Psoas muscle (tissue), 8 donors: ENCODE data around the gene ZNF574. TPM values are rescaled to one million over a fixed set of nuclear protein-coding genes. Genes with fewer than 3 reads are reported as not detected.
"Not testable (repeated sequence)": the region's sequence is repeated elsewhere in the genome, so short reads cannot be mapped to it uniquely, and the experiment has no call there.

ENCODE experiments used
- ATAC-seq, 4 donors: fragments of 200-7000 bp; cut with Tn5 transposase; one replicate each; pipeline ENCODE4 v1.9.1; 2020; ENCODE audit warnings: moderate library complexity in 3 of 4, mild to moderate bottlenecking in 2 of 4
- DNase-seq, 2 donors: peaks; one replicate each; pipeline ENCODE4 v3.0.0-alpha.2; 2020
- H3K27ac ChIP-seq: fragments of 200-600 bp; one replicate; pipeline ENCODE4 v1.8.0; 2022
- H3K27me3 ChIP-seq, 3 donors: fragments of 200-600 bp in 1 of 3; one replicate each; pipeline versions ENCODE4 v1.6.1 to v1.8.0; 2013 to 2022; ENCODE audit warnings: low read length in 2 of 3, mild to moderate bottlenecking in 2 of 3, moderate library complexity in 1 of 3; ENCODE audit not compliant: insufficient read depth in 3 of 3
- H3K36me3 ChIP-seq, 2 donors: fragments of 200-600 bp in 1 of 2; one replicate each; pipeline versions ENCODE4 v1.6.1 to v1.8.0; 2013 to 2022; ENCODE audit warnings: low read depth in 1 of 2, mild to moderate bottlenecking in 1 of 2, moderate library complexity in 1 of 2; ENCODE audit not compliant: insufficient read depth in 1 of 2
- H3K4me1 ChIP-seq: fragments of 200-600 bp; one replicate; pipeline ENCODE4 v1.8.0; 2022
- H3K4me3 ChIP-seq: fragments of 200-600 bp; one replicate; pipeline ENCODE4 v1.8.0; 2022; ENCODE audit warnings: mild to moderate bottlenecking
- H3K9me3 ChIP-seq: fragments of 200-600 bp; one replicate; pipeline ENCODE4 v1.8.0; 2022
- CTCF ChIP-seq: fragments of 200-600 bp; IDR thresholded peaks from one replicate; pipeline ENCODE4 v1.8.0; 2022; ENCODE audit warnings: antibody characterized with exemption
- WGBS, 3 donors: extraction: QIAGEN DNeasy Blood & Tissue Kit; methylation state at CpG; one replicate each; pipeline versions ENCODE4 v1.1.6 to v1.1.7; 2013; 5-methylcytosine and 5-hydroxymethylcytosine counted together
- intact Hi-C, 2 donors: fragments of 100-400 bp; cut with DNase I; formaldehyde crosslinking; loops; one replicate each; pipeline versions ENCODE4 v1.11.0 to v1.14.2; 2022
- polyA plus RNA-seq, 3 donors: library from polyadenylated mRNA; stranded (reverse); fragments of 200-250 nt; gene quantifications; one replicate each; pipeline ENCODE4 v1.2.3, GENCODE V29; 2013
- total RNA-seq, 4 donors: library from RNA; stranded (reverse); fragmentation: NEBNext Ultra II Directional in 2 of 4; extraction: Animal tissue kit (Norgen Biotek cat#: 25700) in 2 of 4; gene quantifications; one replicate each; pipeline versions ENCODE4 v1.2.1 to v1.2.4, GENCODE V29; 2021 to 2023
- donor health status: healthy with polysubstance abuse.
- donor health status: DM: no; HTN: no; CAD: no; lungs with moderate emphysema.
- donor health status: Bipolar disorder and iron deficiency.
- donor health status: healthy.
- donor health status: DM: yes; HTN: yes; CAD: no.
- donor health status: DM: no; HTN: no; CAD: no.
- donor health status: DM: no; HTN: no; CAD: no.
- donor health status: DM: yes; HTN: yes; CAD: no.

The ZNF574 gene
- total and polyA plus RNA-seq, 7 donors: 6.4 to 11.2 (median 8.7) TPM

- no peak overlapping the region for H3K27ac ChIP-seq
- ATAC-seq: no peak
- intact Hi-C loops: no loop called here
- H3K4me1 ChIP-seq: peaks cover 4% of the 10 kb centered on the region
- WGBS, 3 donors: 77 to 80% (median 79%) methylated on average over 5 of the region's 5 CpGs
- DNase-seq: no peak
- H3K27me3 ChIP-seq: no peaks in the 10 kb centered on the region
- no peak for TF ChIP-seq CTCF
- no peak overlapping the region for H3K4me3 ChIP-seq
- no peaks in the 10 kb centered on the region for H3K36me3 ChIP-seq
- no peaks in the 10 kb centered on the region for H3K9me3 ChIP-seq
Measured at GRCh38 chr19:42033413-42033812, 42.6 kb upstream of the ZNF574 start.

- 37 to 44% (median 43%) methylated on average over 17 of the region's 17 CpGs for WGBS, 3 donors
- H3K9me3 ChIP-seq, H3K4me1 ChIP-seq, H3K36me3 ChIP-seq, H3K4me3 ChIP-seq, H3K27ac ChIP-seq, H3K27me3 ChIP-seq: not testable (repeated sequence)
- intact Hi-C loops: loop anchor here in 1 of 2 donors (5.0 kb wide), 1 partner anchor 38 kb away; no protein-coding TSS in a partner anchor
- peak; percentile 75 for TF ChIP-seq CTCF
- peak in 1 of 2 donors; percentile 48 for DNase-seq
- peak in 2 of 4 donors; percentile 27 to 46 for ATAC-seq
Measured at GRCh38 chr19:42034640-42035391, 41.1 kb upstream of the ZNF574 start.

- 64 to 82% (median 80%) methylated on average over 5 of the region's 5 CpGs for WGBS, 3 donors
- ATAC-seq (no peak), DNase-seq (no peak)
- Histone ChIP-seq H3K4me1 (peaks cover 9% of the 10 kb centered on the region), H3K4me3 (no peak overlapping the region), H3K9me3 (no peaks in the 10 kb centered on the region), H3K36me3 (no peaks in the 10 kb centered on the region), H3K27ac (peak overlapping the region; percentile 79), H3K27me3 (peaks cover 0 to 2% (median 0%) of the 10 kb centered on the region in 3 donors)
- intact Hi-C loops: loop anchor here in 1 of 2 donors (5.0 kb wide), 1 partner anchor 40 kb away; no protein-coding TSS in a partner anchor
- no peak for TF ChIP-seq CTCF
Measured at GRCh38 chr19:42037649-42038048, 38.3 kb upstream of the ZNF574 start.

GRCh38 chr19:42038666-42039065 lies 37.3 kb upstream of the ZNF574 start:
- H3K36me3 ChIP-seq: no peaks in the 10 kb centered on the region
- no peak for TF ChIP-seq CTCF
- H3K4me1 ChIP-seq: peaks cover 9% of the 10 kb centered on the region
- peak overlapping the region; percentile 79 for H3K27ac ChIP-seq
- no peaks in the 10 kb centered on the region for H3K9me3 ChIP-seq
- DNase-seq (no peak), ATAC-seq (peak; percentile 35 to 99 (median 92))
- peaks cover 0 to 2% (median 0%) of the 10 kb centered on the region in 3 donors for H3K27me3 ChIP-seq
- WGBS, 3 donors: 20 to 37% (median 30%) methylated on average over 6 of the region's 6 CpGs
- no peak overlapping the region for H3K4me3 ChIP-seq
- intact Hi-C loops: loop anchor here in 1 of 2 donors (5.0 kb wide), 1 partner anchor 41 kb away; no protein-coding TSS in a partner anchor
